Tongue (tissue), 2 donors: Measurements from ENCODE around the gene AAR2. TPM values are rescaled to one million over a fixed set of nuclear protein-coding genes. Genes with fewer than 3 reads are reported as not detected.
A peak's percentile ranks its signal among the peaks of the same experiment; 100 is the strongest.

Experiments
- DNase-seq: peaks from one replicate; pipeline ENCODE4 v3.0.0-alpha.2; 2015
- total RNA-seq: library from RNA; depleted of rRNA; stranded (reverse); fragments of >200 nt; gene quantifications from one replicate; pipeline ENCODE4 v1.2.3, GENCODE V29; 2014

Gene AAR2
- total RNA-seq, 1 donor from 2014 or later, result 24.3 TPM

GRCh38 chr20:36279776-36280175, 43.5 kb downstream of the AAR2 start:
- DNase-seq, result no peak

GRCh38 chr20:36281785-36282380, 45.6 kb downstream of the AAR2 start:
- no peak for DNase-seq

- DNase-seq, result no peak
These were observed 48.5 kb downstream of the AAR2 start for GRCh38 chr20:36284751-36285150.

- no peak for DNase-seq
These were observed 49.6 kb downstream of the AAR2 start for GRCh38 chr20:36285746-36286447.

- no peak for DNase-seq
These were observed 61.4 kb downstream of the AAR2 start for GRCh38 chr20:36297656-36298055.

GRCh38 chr20:36298061-36298460, 61.8 kb downstream of the AAR2 start:
- no peak for DNase-seq

- DNase-seq, result no peak
These were observed 62.6 kb downstream of the AAR2 start for GRCh38 chr20:36298795-36299339.

- no peak for DNase-seq
These were observed 63.2 kb downstream of the AAR2 start for GRCh38 chr20:36299459-36299858.

GRCh38 chr20:36301359-36302119, 65.3 kb downstream of the AAR2 start:
- no peak for DNase-seq

- no peak for DNase-seq
These were observed 66.8 kb downstream of the AAR2 start for GRCh38 chr20:36303020-36303595.

GRCh38 chr20:36303831-36304230, 67.6 kb downstream of the AAR2 start:
- DNase-seq, result no peak

- DNase-seq, result no peak
These were observed 68.7 kb downstream of the AAR2 start for GRCh38 chr20:36304786-36305495.

- DNase-seq, result peak; percentile 17
These were observed 69.6 kb downstream of the AAR2 start, which contains the start of gene DLGAP4 for GRCh38 chr20:36305602-36306551. Gene DLGAP4 (plus strand): TSS chr20:36306339. CDS start chr20:36431718, 125,379 bp downstream.

Other genes starting within 250 kb of the AAR2 start
- gene EPB41L1, start 81.7 kb upstream of the AAR2 start, total RNA-seq, result 48.2 TPM
- gene DLGAP4, start 69.9 kb downstream of the AAR2 start, total RNA-seq, result 20.6 TPM